HepG2 (cell line): ENCODE measurements around the gene NXN. TPM values are rescaled to one million over a fixed set of nuclear protein-coding genes. Genes with fewer than 3 reads are reported as not detected.

ENCODE experiments used
- ATAC-seq: fragments of 200-7000 bp; cut with Tn5 transposase; 3 replicates; pipeline ENCODE4 v1.9.1; 2020; ENCODE audit warnings: mild to moderate bottlenecking, moderate library complexity
- BruUV-seq: library from RNA; stranded (reverse); fragments of 400-500 nt; replicated peaks from 2 replicates; lab custom pipeline; 2021; lab: Mats Ljungman, UMichigan
- CTCF ChIA-PET: fragments of 300-600 bp; formaldehyde crosslinking; extraction: SDS; loops from one replicate; lab custom pipeline; 2021; ENCODE audit warnings: low total read pairs, inconsistent platforms, low intra/inter-chr PET ratio; lab: Yijun Ruan, JAX
- POLR2A ChIA-PET: fragments of 350-600 bp; sonication (Branson Sonifier 250); formaldehyde crosslinking; loops from one replicate; lab custom pipeline; 2020; ENCODE audit warnings: antibody characterized with exemption, inconsistent platforms; lab: Yijun Ruan, JAX
- DNase-seq: peaks from one replicate; pipeline ENCODE4 v3.0.0-alpha.2; 2015; ENCODE audit warnings: low spot score
- FAIRE-seq: peaks from 3 replicates; lab custom pipeline; 2011; peaks lifted over from hg19 to GRCh38; lab: Jason Lieb, UNC
- H2AFZ ChIP-seq: one replicate; pipeline ENCODE4 v1.6.1; 2011; ENCODE audit warnings: low read length, inconsistent platforms
- H3K27ac ChIP-seq: fragments of 300-600 bp; 3 replicates; pipeline ENCODE4 v1.8.0; 2011; ENCODE audit warnings: mixed run types, mild to moderate bottlenecking, mixed read lengths, low read length, inconsistent platforms; ENCODE audit not compliant: insufficient read depth; ENCODE audit errors: extremely low read length
- H3K27me3 ChIP-seq, 2 experiments: fragments of 200-600 bp in 1 of 2; 2 replicates in 1 of 2; 3 replicates in 1 of 2; pipeline versions ENCODE4 v1.6.0 to v1.8.0; 2011; ENCODE audit warnings: low read length in 2 of 2, mild to moderate bottlenecking in 2 of 2, moderate library complexity in 2 of 2, inconsistent platforms in 1 of 2; ENCODE audit not compliant: insufficient read depth in 2 of 2, control insufficient read depth in 1 of 2
- H3K36me3 ChIP-seq, 2 experiments: fragments of 200-600 bp in 1 of 2; replicated peaks in 1 of 2; 2 replicates in 1 of 2; 3 replicates in 1 of 2; pipeline versions ENCODE4 v1.5.1 to v1.8.0; 2011; ENCODE audit warnings: low read length in 2 of 2, inconsistent platforms in 1 of 2; ENCODE audit not compliant: insufficient read depth in 2 of 2, control insufficient read depth in 1 of 2
- H3K4me1 ChIP-seq: 2 replicates; pipeline ENCODE4 v1.5.1; 2012; ENCODE audit warnings: low read length, inconsistent platforms; ENCODE audit not compliant: insufficient read depth
- H3K4me2 ChIP-seq: 2 replicates; pipeline ENCODE4 v1.6.0; 2011; ENCODE audit warnings: low read depth, low read length, inconsistent platforms
- H3K4me3 ChIP-seq, 3 experiments: fragments of 200-600 bp in 1 of 3; sonication (generic), shearing (Covaris generic) in 1 of 3; replicated peaks in 1 of 3; 2 replicates each; pipeline ENCODE4 v1.5.1; 2011 to 2016; ENCODE audit warnings: low read length in 3 of 3, inconsistent platforms in 2 of 3, low read depth in 2 of 3, mild to moderate bottlenecking in 2 of 3, control low read depth in 1 of 3, mixed read lengths in 1 of 3; ENCODE audit not compliant: insufficient read depth in 1 of 3
- H3K79me2 ChIP-seq: one replicate; pipeline ENCODE4 v1.6.1; 2011; ENCODE audit warnings: low read length, inconsistent platforms; ENCODE audit not compliant: insufficient read depth
- H3K9ac ChIP-seq: 2 replicates; pipeline ENCODE4 v1.6.0; 2011; ENCODE audit warnings: mild to moderate bottlenecking, low read depth, low read length, inconsistent platforms; ENCODE audit not compliant: insufficient read depth
- H3K9me3 ChIP-seq: 2 replicates; pipeline ENCODE4 v1.5.1; 2012; ENCODE audit warnings: mild to moderate bottlenecking, low read length
- H4K20me1 ChIP-seq: 2 replicates; pipeline ENCODE4 v1.6.0; 2011; ENCODE audit warnings: inconsistent platforms, mild to moderate bottlenecking, low read length, moderate library complexity; ENCODE audit not compliant: insufficient read depth
- CCAR2 ChIP-seq: fragments of 200-400 bp; formaldehyde crosslinking; optimal IDR thresholded peaks from 2 replicates; pipeline ENCODE3; 2018; ENCODE audit warnings: low read depth, mild to moderate bottlenecking, low read length, moderate library complexity
- ELK4 ChIP-seq: sonication (generic); formaldehyde crosslinking; IDR thresholded peaks from 2 replicates; pipeline ENCODE4 v1.9.0; 2021; ENCODE audit warnings: missing genetic modification reagents, borderline replicate concordance
- ZFP91 ChIP-seq: sonication (generic); formaldehyde crosslinking; IDR thresholded peaks from 2 replicates; pipeline ENCODE4 v1.9.0; 2022; ENCODE audit warnings: missing genetic modification reagents, mild to moderate bottlenecking, borderline replicate concordance
- ZNF7 ChIP-seq: IDR thresholded peaks from 2 replicates; pipeline ENCODE4 v1.6.1; 2016; ENCODE audit warnings: missing biosample characterization, missing genetic modification reagents
- WGBS: methylation state at CpG from one replicate; pipeline ENCODE4 v1.1.6; 2017; ENCODE audit warnings: low lambda C conversion rate; 5-methylcytosine and 5-hydroxymethylcytosine counted together
- in situ Hi-C: cut with HindIII; loops from 2 replicates; pipeline ENCODE4 v1.10.0; 2017; ENCODE audit warnings: low pct_unique_long_range_greater_than_20kb; ENCODE audit not compliant: extremely low pct_ligation_motif_present
- intact Hi-C: fragments of 100-400 bp; cut with micrococcal nuclease; formaldehyde crosslinking; loops from one replicate; pipeline ENCODE4 v1.10.0; 2022; ENCODE audit not compliant: unreplicated experiment
- polyA plus RNA-seq, 8 experiments: library from polyadenylated mRNA; depleted of rRNA in 3 of 8; stranded (reverse) in 7 of 8; unstranded in 1 of 8; fragments of >200 nt; fragmentation: Illumina TruSeq in 4 of 8; extraction: Trizol in 4 of 8; gene quantifications; 2 replicates each; pipeline versions ENCODE4 v1.2.1 to v1.2.3, GENCODE V29; 2011 to 2016; ENCODE audit warnings: low read depth in 4 of 8, missing spikeins in 1 of 8, mixed read lengths in 1 of 8; ENCODE audit not compliant: insufficient read depth in 1 of 8
- total RNA-seq, 5 experiments: library from RNA; depleted of rRNA; stranded (reverse); fragments of >200 nt; fragmentation: Illumina TruSeq; extraction: Trizol; gene quantifications; 2 replicates each; pipeline ENCODE4 v1.2.3, GENCODE V29; 2016; ENCODE audit warnings: low read depth in 1 of 5
- TF ChIP-seq, protein P1 (sequence below): sonication (generic); formaldehyde crosslinking; IDR thresholded peaks from 2 replicates; pipeline ENCODE4 v1.5.0; 2020; ENCODE audit warnings: missing genetic modification reagents, mild to moderate bottlenecking, borderline replicate concordance

NXN gene
- total and polyA plus RNA-seq, 2 of the 13 experiments (the other 11 are each of a cell fraction or from before 2014, with no cell fraction given) = 22.2 to 24.3 TPM

GRCh38 chr17:850851-851763 lies 128.5 kb downstream of the NXN start:
- no peak overlapping the region for H3K27ac ChIP-seq
- intact Hi-C loops = no loop called here
- no peaks in the 10 kb centered on the region for H3K79me2 ChIP-seq
- POLR2A ChIA-PET = no interaction called here
- no peak overlapping the region for H2AFZ ChIP-seq
- H4K20me1 ChIP-seq = no peaks in the 10 kb centered on the region
- no peak overlapping the region for H3K4me3 ChIP-seq
- FAIRE-seq = no peak
- DNase-seq = no peak
- no peaks in the 10 kb centered on the region for H3K9me3 ChIP-seq
- CTCF ChIA-PET = no interaction called here
- H3K9ac ChIP-seq = no peak overlapping the region
- TF ChIP-seq ZFP91 (no peak), CCAR2 (no peak), ZNF7 (CRISPR knock-in tag) (no peak), ELK4 (CRISPR knock-in tag) (no peak)
- TF ChIP-seq, protein P1, sequence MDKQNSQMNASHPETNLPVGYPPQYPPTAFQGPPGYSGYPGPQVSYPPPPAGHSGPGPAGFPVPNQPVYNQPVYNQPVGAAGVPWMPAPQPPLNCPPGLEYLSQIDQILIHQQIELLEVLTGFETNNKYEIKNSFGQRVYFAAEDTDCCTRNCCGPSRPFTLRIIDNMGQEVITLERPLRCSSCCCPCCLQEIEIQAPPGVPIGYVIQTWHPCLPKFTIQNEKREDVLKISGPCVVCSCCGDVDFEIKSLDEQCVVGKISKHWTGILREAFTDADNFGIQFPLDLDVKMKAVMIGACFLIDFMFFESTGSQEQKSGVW (CRISPR knock-in tag) = no peak
- H3K36me3 ChIP-seq = peaks cover 1 to 3% of the 10 kb centered on the region in 2 experiments; a peak in 2 of 5 replicates
- WGBS = 93% methylated on average over 22 of the region's 30 CpGs
- in situ Hi-C loops = no loop called here
- BruUV-seq = no TSS peak
- H3K4me1 ChIP-seq = no peaks in the 10 kb centered on the region
- no peaks in the 10 kb centered on the region for H3K27me3 ChIP-seq
- no peak overlapping the region for H3K4me2 ChIP-seq
- no peak for ATAC-seq
